ENCODE data around the gene CDH24. TPM values are rescaled to one million over a fixed set of nuclear protein-coding genes. Genes with fewer than 3 reads are reported as not detected.

The CDH24 gene
- total and polyA plus RNA-seq, 9 of the 15 experiments (the other 6 are each of a cell fraction or from before 2014, with no cell fraction given): 0.04 to 16.2 (median 4.9) TPM

DNA sequence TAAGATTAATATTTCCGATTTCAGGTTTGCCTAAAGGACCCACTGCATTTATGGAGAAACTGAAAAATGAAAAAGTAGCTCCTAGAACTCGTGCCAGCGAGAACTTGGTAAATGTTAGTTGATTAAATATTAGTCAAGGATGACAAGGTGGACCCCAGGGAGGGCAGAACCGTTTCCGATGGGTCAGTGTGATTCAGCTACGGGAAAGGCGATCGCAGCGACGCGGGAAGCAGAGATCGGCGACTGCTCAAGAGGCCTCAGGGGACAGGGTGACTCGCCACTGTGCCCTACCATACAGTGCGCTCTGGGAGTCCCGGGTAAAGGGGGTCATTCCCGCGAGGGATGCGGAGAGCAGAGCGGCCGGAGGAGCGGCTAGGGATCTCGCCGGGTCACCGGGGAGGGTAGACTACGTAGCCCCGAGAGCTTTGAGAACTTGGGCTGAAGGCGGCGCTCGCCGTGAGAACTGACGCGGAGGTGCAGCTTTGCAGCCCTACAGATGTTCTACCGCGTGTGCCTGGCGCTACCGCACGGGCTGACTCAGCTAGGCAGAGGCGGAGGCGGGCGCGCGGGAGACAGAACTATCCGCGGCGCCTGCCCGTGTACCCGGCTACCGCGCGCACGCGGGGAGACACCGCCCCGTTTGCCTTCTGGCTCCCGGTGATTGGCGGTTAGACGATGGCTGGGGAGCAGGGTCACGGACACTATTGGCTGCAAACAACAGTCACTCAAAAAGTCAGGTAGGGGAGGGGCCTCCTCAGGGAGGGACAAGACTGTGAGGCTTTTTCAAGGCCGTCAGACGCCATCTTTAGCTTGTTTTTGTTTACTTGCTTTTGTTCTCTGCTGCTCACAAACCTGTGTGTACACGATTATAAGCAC, 50.5 kb downstream of the CDH24 start (continued):
- TF ChIP-seq, protein P1, sequence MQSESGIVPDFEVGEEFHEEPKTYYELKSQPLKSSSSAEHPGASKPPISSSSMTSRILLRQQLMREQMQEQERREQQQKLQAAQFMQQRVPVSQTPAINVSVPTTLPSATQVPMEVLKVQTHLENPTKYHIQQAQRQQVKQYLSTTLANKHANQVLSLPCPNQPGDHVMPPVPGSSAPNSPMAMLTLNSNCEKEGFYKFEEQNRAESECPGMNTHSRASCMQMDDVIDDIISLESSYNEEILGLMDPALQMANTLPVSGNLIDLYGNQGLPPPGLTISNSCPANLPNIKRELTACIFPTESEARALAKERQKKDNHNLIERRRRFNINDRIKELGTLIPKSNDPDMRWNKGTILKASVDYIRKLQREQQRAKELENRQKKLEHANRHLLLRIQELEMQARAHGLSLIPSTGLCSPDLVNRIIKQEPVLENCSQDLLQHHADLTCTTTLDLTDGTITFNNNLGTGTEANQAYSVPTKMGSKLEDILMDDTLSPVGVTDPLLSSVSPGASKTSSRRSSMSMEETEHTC (IDR thresholded peaks at IDR 0.05): peak; percentile 50; the same call in 1 of the 2 replicates
- TF ChIP-seq SMARCA5 (IDR thresholded peaks at IDR 0.05) (0 out of 2 replicates have a peak, but pooled peaks have one; percentile 34), RBM39 (optimal IDR thresholded peaks at IDR 0.05; ENCODE audit: low read depth, low read length) (peak; percentile 94), ATF1 (CRISPR knock-in tag; IDR thresholded peaks at IDR 0.05) (no peak; the same call in 1 of the 2 replicates), ATF1 (tag; IDR thresholded peaks at IDR 0.05) (peak; percentile 91), CXXC5 (CRISPR knock-in tag; IDR thresholded peaks at IDR 0.05) (peak; percentile 94), PATZ1 (CRISPR knock-in tag; IDR thresholded peaks at IDR 0.05; ENCODE audit: borderline replicate concordance) (no peak), ZBTB7A (IDR thresholded peaks at IDR 0.05; ENCODE audit: borderline replicate concordance, control insufficient read depth, low read depth, low read length) (no peak; the same call in 1 of the 2 replicates), ASH1L (IDR thresholded peaks at IDR 0.05; ENCODE audit: borderline replicate concordance, low read depth, partially characterized antibody) (peak; percentile 91), TRIM24 (IDR thresholded peaks at IDR 0.05) (peak in 1 of 2 experiments; percentile 27; a peak in 1 of 4 replicates), CREB1 (IDR thresholded peaks at IDR 0.05) (peak; percentile 64), CREB1 (CRISPR knock-in tag; IDR thresholded peaks at IDR 0.05) (peak; percentile 88), EHMT2 (IDR thresholded peaks at IDR 0.05) (peak; percentile 24; the same call in 1 of the 2 replicates), EGR1 (conservative IDR thresholded peaks at IDR 0.05) (peak; percentile 93), MEF2A (IDR thresholded peaks at IDR 0.05; ENCODE audit: control insufficient read depth, low read depth, low read length) (0 out of 2 replicates have a peak, but pooled peaks have one; percentile 21), LEF1 (IDR thresholded peaks at IDR 0.05) (peak; percentile 31; the same call in 1 of the 2 replicates), AFF1 (IDR thresholded peaks at IDR 0.05; ENCODE audit: low read depth in 1 of 2, partially characterized antibody in 2 of 2) (peak in 1 of 2 experiments; percentile 50), ZNF644 (tag; IDR thresholded peaks at IDR 0.05; ENCODE audit: low read depth) (0 out of 2 replicates have a peak, but pooled peaks have one; percentile 46), NBN (IDR thresholded peaks at IDR 0.05; ENCODE audit: low read depth) (peak; percentile 57; the same call in 1 of the 2 replicates), RBFOX2 (IDR thresholded peaks at IDR 0.05; ENCODE audit: low read depth, low read length) (peak; percentile 99), MECOM (CRISPR knock-in tag; IDR thresholded peaks at IDR 0.05) (no peak), ZNF24 (IDR thresholded peaks at IDR 0.05) (0 out of 2 replicates have a peak, but pooled peaks have one; percentile 25)
